Measurements from ENCODE around the gene CLIP2.
"Not testable (repeated sequence)": the region's sequence is repeated elsewhere in the genome, so short reads cannot be mapped to it uniquely, and the experiment has no call there.

The CLIP2 gene

DNA sequence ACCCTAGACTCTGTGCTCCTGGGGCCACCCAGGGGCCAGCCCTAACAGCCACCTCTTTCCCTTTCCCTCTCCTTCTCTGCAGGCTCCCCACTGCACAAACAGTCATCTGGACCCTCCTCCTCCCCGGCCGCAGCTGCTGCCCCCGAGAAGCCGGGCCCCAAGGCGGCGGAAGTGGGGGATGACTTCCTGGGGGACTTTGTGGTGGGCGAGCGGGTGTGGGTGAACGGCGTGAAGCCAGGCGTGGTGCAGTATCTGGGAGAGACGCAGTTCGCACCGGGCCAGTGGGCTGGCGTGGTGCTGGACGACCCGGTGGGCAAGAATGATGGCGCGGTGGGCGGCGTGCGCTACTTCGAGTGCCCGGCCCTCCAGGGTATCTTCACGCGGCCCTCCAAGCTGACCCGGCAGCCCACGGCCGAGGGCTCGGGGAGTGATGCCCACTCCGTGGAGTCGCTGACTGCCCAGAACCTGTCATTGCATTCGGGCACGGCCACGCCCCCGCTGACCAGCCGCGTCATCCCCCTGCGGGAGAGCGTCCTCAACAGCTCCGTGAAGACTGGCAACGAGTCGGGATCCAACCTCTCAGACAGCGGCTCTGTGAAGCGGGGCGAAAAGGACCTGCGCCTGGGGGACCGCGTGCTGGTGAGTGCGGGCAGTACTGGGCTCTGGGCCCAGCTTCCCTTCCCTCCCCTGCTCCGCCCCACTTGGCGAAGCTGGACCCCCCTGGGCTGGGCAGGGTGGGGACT lies 49.3 kb downstream of the CLIP2 start:
- FAIRE-seq, result no peak

DNA sequence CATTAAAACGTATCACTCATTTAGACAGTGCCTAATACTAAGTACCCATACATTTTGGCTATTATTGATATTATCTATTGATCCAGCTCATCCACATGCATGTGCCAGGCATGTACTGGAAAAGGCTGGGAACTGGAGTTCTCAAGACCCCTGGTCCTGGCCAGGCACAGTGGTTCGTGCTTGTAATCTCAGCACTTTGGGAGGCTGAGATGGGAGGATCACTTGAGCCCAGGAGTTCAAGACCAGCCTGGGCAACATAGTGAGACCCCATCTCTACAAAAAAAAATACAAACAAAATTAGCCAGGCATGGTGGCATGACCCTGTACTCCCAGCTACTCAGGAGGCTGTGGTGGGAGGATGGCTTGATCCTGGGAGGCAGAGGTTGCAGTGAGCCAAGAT lies 50.4 kb downstream of the CLIP2 start:
- FAIRE-seq, result not testable (repeated sequence)

DNA sequence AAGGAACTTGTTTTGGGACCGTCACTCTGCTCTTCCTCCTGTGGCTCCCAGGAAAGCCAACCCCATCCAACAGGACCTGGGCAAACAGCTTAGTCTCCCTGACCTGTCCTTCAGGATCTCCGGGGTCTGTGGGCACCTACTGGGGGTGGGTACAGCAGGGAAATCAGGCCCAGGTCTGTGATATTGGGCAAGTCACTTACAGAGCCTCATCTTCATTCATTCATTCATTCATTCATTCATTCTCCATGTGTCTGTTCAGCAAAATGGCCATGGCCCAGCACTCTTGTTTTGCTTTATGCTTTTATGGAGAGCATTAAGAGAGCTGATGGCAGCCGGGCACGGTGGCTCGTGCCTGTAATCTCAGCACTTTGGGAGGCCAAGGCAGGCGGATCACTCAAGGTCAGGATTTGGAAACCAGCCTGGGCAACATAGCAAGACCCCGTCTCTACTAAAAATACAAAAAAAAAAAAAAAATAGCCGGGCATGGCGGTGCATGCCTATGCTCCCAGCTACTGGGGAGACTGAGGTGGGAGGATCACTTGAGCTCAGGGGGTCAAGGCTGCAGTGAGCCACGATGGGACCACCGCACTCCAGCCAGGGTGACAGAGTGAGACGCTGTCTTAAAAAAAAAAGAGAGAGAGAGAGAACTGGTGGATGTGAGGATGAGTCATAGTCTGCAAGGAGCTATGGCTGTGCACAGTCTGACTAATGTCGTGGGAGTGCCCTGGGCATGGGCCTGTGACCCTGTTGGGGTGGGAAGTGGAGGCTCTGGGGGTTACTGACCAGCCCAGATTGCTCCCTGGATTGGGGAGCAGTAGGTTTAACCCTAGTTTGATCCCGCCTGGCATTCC lies 54.3 kb downstream of the CLIP2 start:
- no peak for FAIRE-seq

DNA sequence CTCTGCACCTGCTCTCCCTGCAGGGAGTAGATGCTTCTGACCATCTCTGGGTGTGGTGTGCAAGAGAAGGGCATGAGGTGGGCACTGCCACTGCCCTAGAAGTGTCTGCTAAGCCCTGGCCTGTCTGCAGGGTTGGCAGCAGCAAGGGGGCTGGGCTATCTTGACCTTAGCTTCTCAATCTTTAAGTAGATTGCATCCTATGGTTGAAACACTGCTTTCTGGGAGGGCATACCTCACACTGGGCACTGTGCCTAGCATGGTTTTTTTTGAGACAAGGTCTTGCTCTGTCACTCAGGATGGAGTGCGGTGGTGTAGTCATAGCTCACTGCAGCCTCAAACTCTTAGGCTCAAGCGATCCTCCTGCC lies 54.9 kb downstream of the CLIP2 start:
- no peak for FAIRE-seq

DNA sequence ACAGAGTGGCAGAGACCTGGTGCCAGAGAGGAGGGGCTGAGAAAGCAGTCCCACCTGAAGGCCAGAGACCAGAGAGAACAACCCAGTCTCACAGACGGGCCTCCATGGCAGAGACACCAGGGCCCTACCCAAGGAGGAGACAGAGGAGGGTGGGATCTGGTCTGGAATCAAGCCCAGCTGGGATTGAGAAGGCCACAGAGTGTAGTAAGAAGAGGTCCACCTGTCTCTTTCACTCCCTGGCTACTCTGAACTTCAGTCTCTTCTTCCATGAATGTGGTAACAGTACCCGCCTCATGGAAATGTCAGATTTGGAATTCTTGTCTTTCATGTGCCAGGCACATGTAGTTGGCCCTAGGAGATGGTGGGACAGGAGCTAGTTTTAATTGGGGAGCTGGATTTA lies 55.6 kb downstream of the CLIP2 start:
- no peak for FAIRE-seq

DNA sequence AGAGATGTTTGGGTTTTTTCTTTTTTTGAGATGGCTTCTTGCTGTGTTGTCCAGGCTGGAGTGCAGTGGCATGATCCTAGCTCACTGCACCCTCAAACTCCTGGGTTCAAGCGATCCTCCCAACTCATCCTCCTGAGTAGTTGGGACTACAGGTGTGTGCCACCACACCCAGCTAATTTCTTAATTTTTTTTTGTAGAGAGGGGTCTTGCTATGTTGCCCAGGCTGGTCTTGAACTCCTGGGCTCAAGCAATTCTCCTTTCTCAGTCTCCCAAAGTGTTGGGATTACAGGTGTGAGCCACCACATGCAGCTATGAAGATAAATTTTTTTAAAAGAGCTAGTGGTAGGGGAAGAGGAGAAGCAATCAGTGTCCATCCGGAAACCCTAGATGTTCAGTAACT lies 56.8 kb downstream of the CLIP2 start:
- FAIRE-seq, result no peak

DNA sequence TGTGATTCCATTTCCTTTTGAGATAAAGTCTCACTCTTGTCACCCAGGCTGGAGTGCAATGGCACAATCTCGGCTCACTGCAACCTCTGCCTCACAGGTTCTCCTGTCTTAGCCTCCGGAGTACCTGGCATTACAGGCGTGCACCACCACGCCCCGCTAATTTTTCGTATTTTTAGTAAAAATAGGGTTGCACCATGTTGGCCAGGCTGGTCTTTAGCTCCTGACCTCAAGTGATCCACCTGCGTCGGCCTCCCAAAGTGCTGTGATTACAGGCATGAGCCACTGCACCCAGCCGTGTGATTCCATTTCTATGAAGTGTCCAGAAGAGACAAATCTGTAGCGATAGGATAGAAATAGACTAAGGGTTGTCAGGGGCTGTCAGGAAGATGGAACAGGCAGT lies 60.4 kb downstream of the CLIP2 start:
- no peak for FAIRE-seq

DNA sequence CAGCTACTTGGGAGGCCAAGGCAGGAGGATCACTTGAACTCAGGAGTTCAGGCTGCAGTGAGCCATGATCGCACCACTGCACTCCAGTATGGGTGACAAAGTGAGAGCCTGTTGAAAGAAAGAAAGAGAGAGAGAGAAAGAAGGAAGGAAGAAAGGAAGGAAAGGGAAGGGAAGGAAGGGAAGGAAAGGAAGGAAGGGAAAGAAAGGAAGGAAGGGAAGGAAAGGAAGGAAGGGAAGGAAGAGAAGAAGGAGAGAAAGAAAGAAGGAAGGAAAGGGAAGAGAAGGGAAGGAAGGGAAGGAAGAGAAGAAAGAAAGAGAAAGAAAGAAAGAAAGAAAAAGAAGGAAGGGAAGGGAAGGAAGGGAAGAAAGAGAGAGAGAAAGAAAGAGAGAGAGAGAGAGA lies 61.5 kb downstream of the CLIP2 start:
- no peak for FAIRE-seq

DNA sequence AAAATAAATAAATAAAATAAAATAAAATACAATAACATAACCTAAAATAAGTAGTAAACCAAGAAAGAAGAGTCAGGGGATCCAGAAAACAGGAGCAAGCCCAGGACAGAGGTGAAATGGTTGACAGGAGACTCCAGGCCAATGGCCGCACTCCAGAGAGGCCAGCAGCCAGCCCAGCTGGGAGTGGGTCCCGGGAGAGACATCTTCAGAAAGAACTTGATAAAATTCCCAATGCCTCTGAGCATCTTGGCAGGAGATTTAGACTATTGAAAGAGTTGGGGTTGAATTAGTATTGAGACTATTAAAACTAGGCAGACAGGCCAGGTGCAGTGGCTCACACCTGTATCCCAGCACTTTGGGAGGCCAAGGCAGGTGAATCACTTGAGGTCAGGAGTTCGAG lies 62.6 kb downstream of the CLIP2 start:
- no peak for FAIRE-seq

DNA sequence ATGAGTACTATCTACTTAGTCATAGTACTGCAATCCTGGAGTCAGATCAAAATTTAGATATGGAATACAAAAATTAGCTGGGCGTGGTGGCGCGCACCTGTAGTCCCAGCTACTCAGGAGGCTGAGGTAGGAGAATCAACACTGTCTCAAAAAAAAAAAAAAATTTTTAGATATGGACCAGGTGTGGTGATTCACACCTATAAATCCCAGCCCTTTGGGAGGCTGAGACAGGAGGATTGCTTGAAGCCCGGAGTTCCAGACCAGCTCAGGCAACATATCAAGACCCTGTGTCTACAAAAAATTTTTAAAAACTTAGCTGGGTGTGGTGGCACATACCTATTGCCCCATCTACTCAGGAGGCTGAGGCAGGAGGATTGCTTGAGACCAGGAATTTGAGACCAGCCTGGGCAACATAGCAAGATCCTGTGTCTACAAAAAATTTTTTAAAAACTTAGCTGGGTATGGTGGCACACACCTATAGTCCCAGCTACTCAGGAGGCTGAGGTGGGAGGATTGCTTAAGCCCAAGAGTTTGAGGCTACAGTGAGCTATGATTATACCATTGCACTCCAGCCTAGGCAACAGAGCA lies 63.4 kb downstream of the CLIP2 start:
- FAIRE-seq, result not testable (repeated sequence)

DNA sequence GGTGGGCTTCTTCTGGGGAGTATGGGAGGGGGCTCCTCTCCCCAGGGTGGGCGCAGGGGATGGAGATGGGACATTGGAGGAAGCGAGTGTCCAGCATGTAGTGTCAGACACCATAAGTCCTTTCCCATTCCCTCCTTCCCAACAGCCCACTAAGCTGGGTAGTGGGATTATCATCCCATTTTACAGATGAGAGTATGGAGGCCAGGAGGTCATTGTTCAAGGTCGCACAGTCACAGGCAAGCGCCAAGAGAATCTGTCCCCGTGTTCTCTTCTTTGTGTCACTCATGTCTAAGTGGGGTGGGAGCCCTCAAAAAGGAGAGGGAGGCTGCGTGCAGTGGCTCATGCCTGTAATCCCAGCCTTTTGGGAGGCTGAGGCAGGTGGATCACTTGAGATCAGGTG lies 64.8 kb downstream of the CLIP2 start:
- no peak for FAIRE-seq

DNA sequence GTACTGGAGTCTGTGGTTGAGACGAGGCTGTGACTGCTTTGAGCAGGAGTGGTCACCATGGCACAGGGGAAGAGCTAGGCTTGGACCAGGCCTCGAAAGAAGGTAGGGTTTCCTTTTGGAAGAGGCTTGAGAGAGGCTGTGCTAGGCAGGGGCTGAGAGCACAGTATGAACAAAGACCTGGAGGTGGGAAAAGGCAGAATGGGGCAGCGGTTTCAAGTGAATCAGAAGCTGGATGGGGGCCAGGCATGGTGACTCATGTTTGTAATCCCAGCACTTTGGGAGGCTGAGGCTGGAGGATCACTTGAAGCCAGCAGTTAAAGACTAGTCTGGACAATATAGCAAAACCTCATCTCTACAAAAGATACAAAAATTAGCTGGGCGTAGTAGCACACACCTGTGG lies 65.9 kb downstream of the CLIP2 start:
- no peak for FAIRE-seq

DNA sequence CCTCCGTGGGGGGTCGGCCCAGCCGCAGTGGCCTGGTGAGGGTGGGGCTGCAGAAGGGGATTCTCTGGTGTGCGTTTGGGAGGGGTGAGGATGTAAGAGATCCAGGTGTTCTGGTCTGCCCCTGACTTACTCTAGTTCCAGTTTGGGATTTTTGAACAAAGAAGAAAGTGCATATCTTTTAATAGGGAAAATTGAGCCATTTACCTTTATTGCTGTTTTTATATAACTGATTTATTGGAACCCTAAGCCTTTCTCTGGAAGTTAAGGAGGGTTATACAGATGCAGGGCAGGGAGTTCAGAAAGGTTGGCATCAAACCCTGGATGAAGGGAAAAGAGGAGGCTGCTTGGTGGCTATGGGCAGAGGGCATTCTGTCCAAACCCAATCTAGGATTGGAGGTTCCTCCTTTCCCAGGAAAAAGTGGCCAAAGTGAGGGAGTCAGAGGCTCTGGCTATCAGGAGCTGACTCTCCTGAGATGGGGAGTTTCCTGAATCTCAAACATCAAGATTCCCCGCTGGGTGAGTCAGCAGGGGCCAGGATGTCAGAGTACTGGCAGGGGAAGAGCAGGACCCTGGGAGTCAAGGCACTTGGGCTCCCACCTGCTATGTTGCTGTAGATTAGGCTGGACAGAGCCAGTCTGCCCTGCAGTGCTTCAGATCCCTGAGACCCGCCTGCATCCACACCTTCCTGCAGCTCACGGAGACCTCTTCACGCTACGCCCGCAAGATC lies 67.5 kb downstream of the CLIP2 start:
- FAIRE-seq, result no peak

DNA sequence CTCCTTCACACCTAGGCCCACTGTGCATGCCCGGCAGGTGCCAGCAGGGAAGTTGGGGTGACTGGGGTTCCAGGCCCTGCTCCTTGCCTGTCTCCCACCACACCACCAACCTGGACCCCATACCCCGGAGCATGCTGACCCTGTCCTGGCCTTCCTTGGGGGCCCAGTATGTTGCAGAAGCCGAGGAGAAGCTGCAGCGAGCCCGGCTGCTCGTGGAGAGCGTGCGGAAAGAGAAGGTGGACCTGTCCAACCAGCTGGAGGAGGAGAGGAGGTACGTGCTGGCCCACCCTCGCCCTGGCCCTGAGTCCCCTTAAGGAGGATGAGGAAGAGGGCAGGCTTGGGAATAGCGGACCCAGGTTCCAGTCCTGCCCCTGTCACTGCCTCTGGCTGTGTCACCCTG lies 70.8 kb downstream of the CLIP2 start:
- FAIRE-seq, result no peak

DNA sequence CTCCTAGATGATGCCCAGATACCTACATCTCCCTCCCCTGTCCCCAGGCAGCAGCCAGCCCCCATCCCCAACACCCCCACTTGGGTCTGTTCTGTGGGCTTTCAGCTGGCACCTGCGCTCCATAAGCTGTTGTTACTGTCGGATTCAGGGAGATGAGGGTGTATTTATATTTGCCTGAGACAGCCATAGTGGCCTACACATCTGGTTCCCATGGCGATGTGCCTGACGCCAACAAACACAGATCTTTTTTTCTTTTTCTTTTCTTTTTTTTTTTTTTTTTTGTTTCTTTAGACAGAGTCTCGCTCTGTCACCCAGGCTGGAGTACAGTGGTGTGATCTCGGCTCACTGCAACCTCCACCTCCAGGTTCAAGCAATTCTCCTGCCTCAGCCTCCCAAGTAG lies 73.1 kb downstream of the CLIP2 start:
- no peak for FAIRE-seq

DNA sequence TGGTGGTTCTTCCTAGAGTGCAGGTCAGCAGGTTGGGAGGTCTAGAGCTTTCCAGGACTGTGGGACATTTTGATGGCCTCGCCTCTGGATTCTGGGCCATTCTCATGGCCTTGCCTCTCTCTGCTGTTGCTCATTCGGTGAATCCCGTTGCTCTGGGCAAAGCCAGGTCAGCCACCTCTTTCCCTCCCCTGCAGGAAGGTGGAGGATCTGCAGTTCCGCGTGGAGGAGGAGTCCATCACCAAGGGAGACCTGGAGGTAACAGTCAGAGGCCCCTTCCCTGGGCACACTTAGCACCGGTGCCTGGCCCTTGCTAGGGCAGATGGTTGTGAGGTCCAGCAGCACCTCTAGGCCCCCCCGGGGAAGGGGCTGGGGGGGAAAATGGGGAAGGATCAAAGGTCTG lies 74.9 kb downstream of the CLIP2 start:
- FAIRE-seq, result no peak

DNA sequence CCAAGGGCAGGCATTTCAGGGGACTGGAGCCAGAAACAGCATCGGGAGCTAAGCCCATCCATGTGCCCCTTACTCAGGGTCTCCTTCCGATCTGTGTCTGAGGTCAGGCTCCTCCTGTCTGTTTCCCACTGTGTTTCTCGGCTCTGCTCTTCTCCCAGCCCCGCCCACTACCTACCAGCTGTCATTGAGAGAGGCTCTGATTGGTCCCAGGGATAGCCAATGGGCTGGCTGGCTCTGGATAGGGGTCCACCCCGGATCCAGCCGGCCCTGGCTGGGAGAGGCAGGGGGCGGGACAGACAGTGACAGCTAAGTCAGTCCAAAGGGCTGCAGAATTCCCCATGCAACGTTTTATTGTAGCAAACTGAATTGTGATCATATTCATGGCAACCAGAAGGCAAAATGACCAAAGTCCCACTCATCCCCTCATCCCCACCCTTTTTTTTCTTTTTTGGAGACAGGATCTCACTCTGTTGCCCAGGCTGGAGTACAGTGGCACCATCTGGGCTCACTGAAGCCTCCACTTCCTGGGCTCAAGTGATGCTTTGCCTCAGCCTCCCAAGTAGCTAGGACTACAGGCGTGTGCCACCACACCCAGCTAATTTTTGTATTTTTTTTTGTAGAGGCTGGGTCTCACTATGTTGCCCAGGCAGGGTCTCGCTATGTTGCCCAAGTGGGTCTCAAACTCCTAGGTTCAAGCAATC lies 76.3 kb downstream of the CLIP2 start:
- FAIRE-seq, result no peak

DNA sequence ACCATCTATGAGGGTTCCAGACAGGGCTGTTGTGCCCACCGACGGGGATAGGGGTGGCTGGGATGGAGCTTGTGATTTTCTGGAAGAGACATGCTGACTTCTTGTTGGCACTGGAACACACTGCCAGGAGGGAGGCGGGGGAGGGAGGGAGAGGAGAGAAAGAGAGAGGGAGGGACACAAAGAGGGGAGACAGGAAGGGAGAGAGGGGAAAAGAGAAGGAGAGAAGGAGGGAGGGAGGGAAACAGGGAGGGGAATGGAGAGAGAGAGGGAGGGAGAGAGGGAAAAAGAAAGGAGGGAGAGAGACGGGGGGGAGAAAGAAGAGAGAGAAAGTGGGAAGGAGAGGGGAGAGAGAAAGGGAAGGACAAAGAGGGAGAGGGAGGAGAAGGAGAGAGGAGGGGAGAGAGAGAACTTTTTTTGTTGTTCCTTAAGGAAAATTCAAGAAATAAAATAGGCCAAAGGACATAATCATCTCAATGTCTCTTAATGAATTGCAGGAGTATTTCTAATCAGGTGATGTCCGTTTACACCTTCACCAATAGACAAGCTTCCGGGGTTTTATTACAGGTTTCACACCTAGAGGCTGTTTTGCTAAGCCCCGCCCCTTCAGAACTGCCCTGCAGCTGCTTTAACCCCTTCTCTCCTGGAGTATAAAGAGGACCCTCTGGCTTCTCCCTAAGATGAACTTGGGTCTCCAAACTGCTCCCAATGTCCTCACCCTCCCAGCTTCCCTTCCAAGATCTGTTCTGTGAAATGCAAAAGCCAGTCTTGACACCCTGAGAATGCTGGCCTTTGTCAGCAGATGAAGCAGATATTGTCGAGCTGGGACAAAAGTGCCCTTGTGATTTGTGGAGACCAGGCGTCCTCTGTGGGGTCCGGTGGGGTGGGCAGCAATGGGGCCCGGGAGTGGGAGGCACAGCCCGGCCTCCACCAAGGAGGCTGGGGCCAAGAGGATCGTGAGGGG lies 82.5 kb downstream of the CLIP2 start:
- FAIRE-seq, result no peak

DNA sequence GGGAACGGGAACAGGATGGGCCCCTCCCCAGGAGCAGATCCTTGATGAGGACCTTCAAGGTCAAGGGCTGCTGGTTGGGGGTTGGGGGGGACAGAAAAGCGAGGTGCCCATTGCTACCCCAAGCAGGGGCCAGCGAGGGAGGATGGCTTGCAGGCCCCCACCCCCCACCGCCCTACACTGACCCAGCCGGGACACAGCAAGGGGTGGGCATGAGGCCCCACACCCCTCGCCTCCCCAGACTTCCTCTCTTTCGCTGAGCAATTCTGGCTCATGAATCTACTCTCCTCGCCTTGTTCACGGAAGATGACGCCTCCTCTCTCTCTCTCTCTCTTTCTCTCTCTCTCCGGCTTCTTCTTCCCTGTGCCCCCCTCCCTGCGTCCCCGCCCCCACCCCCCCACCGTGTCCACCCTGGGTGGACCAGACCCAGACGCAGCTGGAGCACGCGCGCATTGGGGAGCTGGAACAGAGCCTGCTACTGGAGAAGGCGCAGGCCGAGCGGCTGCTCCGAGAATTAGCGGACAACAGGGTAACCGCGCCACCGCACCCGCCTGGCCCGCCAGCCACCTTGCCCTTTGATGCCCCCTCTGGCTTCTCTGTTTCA lies 83.4 kb downstream of the CLIP2 start:
- no peak for FAIRE-seq

DNA sequence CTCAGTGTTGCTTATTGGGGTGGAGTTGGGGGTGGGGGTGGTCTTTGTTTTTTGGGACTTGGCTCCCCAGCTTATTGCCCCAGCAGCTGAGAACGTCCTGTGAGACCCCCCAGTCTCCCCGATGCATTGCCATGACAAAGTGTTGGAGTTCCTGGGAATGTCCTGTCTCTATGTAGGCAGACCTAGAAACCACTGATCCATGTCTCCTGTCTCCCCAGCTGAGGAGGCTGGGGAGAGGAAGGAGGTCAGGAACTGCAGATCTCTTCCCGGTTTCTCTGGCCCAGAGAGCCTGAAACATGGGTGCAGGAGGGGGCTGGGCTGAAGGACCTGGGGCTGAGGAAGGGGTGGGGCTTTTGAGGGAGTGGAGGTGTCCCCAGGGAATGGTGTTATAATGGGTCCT lies 84.3 kb downstream of the CLIP2 start:
- no peak for FAIRE-seq

DNA sequence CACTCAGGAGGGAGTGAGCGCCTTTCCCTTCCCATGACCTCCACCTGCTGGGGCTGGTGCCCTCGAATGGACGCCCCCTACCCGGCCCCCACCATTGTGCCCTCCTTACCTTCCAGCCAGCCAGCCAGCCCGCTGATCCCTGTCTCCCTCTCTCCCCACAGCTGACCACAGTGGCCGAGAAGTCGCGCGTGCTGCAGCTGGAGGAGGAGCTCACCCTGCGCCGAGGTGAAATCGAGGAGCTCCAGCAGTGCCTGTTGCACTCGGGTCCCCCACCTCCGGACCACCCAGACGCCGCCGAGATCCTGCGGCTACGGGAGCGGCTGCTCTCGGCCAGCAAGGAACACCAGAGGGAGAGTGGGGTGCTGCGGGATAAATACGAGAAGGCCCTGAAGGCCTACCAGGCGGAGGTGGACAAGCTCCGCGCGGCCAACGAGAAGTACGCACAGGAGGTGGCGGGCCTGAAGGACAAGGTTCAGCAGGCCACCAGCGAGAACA lies 86.6 kb downstream of the CLIP2 start:
- FAIRE-seq, result no peak
